OCI-LY1 (cell line): ENCODE measurements around the gene IQSEC1.

ENCODE experiments used
- CTCF ChIP-seq: fragments of 200-600 bp; sonication (generic), shearing (Covaris generic); IDR thresholded peaks from 2 replicates; pipeline ENCODE4 v1.5.1; 2017; ENCODE audit warnings: mild to moderate bottlenecking, antibody characterized with exemption, low read length, moderate library complexity, mixed read lengths
- EZH2 ChIP-seq: fragments of 200-600 bp; sonication (generic), shearing (Covaris generic); IDR thresholded peaks from 2 replicates; pipeline ENCODE4 v1.8.0; 2017; ENCODE audit warnings: borderline replicate concordance, mixed run types, mild to moderate bottlenecking, antibody characterized with exemption, low read length, moderate library complexity, mixed read lengths

GRCh38 chr3:12997387-12997786 lies 75.8 kb downstream of the IQSEC1 start:
- TF ChIP-seq EZH2 (no peak), CTCF (no peak)
